OCI-M1 (cell line): ENCODE measurements around the gene GRB14.
A peak's percentile ranks its signal among the peaks of the same experiment; 100 is the strongest.
"Not testable (repeated sequence)": the region's sequence is repeated elsewhere in the genome, so short reads cannot be mapped to it uniquely, and the experiment has no call there.

Source experiments
- DNase-seq: peaks from one replicate; lab custom pipeline; 2025; lab: John Stamatoyannopoulos, UW

The GRB14 gene

DNA sequence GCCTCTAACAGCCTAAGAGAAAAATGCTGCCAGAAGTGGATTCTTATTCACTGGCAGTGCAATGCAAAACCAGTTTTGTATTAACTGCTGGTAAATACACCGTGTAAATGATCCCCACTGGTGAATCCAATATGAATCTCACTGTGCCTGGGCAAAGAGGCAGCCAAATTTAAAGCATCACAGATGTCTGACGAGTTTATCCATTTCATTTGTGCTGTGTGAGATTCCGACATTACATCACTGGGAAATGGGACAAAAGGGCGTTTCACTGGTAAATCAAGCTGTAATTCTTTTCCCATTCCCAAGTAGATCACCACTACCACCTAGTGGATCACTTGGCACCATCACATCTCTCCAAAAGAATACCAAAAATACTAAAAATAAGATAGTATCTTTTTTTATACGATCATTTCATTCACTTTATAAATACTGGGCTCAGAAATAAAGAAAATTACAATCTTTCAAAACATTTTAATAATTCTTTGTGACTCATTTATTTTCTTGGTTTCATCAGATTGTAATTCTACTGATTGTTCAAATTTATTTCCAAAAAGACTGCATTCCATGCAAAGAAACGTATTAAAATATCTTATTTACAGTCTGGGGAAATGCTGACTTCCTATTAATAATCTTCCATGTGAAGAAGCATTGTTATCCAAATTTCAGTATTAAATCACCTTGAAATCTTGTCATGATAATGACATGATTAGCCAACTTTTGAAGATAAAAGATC is 125.6 kb downstream of the GRB14 start:
- peak; percentile 64 for DNase-seq

DNA sequence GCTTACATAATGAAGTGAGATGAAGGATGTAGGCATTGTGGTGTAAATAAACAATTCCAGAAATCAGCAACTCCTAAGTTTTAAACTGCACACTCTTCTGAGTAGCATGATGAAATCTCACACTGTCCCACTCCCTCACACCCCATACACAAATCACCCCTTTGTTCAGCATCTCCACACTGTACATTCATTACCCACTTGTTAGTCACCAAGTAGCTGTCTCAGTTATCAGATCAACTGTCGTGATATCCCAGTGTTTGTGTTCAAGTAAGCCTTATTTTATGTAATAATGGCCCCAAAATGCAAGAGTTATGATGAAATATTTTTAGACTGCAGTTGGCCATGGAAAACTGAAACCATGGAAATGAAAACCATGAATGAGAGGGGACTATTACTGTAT is 135.7 kb downstream of the GRB14 start:
- DNase-seq = no peak

DNA sequence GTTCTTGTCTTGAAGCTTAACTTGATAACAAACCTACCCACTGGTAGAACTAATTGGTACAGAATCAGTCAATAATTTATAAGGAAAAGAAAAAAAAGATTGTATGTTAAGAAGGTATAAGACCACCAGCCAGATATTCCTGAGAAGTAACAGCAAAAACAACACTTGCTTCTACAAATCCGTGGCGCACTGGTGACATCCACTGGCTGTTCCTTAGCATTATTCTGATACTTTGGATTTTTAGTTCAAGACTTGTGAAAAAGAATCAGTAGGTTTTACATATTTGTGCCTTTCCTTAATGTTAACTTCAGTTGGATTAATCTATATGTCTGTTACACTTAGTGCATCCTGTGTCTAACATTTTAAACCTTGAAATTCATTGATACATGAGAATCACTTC is 141.8 kb downstream of the GRB14 start:
- DNase-seq = peak; percentile 72

DNA sequence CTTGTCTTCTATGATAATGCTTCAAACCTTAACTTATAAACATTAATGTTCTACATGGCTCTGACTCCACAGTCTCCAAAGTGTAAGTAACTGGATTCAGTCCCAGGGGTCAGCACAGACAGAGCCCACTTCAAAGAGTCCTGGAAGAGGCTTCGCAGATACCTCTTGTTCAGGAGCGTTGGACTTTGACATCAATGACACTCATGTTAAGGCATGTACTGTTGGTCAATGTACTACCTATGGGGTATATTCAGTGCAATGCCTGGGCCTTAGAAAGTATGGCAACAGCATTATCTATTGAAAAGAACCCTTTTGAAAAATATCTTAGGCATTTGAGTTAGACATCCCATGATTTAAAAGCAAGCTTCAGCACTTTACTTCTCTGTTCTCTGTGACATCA is 143.1 kb downstream of the GRB14 start:
- DNase-seq = no peak

DNA sequence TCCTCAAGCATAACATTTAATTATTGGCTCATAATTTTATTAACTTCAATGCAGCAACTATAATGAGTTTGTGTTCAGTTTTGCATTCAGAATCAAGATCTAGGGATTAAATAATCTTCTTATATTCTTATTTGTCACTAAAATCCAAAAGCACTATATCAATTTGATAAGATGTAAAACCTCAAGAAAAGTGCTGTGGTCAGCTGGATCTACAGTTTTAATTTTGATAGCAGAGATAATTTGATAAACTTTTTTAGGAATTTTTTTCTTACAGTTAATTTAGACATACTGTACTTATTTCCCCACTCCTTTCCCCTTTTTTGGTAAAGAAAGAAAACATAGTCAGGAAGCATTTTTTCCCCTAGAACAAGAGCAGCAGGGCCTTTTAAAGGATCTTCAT is 146.4 kb downstream of the GRB14 start:
- no peak for DNase-seq

DNA sequence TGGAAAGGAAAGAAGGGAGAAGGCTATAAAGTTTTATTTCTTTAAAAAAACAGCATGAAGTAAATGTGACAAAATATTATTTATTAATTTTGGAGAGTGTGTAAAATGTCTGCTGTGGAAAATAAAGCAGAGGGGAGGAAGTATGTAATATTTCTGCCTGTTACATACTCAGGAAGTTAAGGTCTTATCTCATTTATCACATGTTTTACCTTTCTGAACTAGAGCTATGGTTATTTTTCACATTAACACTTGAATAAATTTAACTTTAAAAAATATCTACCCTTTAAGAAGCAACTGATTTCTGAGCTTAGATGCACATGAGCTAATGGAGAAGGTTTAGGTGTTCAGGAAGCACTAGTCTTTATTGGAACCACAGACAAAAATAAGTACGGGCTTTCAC is 148.3 kb downstream of the GRB14 start:
- DNase-seq = peak; percentile 13

DNA sequence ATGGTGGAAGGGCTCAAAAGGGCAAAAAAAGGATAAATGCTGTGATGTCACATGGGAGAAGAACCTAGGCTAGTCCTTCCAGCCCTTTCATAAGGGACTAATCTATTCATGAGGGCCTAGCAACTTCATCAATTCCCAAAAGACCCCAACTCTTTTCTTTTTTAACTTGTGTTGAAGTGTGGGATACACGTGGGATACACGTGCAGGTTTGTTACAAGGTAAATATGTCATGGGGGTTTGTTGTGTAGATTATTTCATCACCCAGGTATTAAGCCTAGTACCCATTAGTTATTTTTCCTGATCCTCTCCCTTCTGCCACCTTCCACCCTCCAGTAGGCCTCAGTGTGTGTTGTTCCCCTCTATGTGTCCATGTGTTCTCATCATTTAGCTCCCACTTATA is 156.2 kb downstream of the GRB14 start:
- DNase-seq = not testable (repeated sequence)

DNA sequence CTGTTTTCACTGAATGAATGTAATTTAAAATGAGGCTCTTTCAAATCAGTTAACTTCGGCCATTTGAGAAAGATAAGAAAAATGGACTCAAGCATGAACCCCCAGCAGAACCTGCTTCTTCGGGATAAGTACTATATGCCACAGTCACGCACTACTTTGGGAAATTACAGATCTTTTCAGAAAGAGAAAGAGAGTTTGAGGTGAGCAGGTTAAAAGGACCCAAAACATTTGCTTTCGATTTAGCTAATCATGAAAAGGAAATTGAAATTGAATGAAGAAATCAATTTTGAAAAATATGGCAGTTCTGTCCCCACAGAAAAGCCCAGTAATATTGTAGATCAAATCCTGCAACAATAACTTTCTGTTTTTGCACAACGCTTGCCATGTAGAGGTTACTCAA is 156.9 kb downstream of the GRB14 start:
- peak; percentile 38 for DNase-seq

DNA sequence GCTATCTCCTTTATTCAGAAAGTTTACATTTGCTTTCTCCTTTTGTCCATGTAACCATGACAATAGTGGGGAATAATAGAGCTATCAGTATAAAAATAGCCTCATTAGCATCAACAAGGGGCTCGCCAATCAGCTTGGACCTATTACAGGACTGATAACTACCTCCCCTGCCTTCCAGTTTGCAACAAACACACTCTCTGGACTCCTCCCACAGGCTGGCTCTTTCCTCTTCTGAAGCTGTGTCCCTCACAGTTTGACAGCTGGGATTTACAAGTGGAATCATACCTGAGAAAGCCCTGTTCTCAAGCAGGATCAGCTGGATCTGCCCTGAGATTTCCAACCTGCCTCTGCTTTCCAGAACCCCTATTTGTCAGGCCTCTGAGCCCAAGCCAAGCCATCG is 162.5 kb downstream of the GRB14 start:
- no peak for DNase-seq

DNA sequence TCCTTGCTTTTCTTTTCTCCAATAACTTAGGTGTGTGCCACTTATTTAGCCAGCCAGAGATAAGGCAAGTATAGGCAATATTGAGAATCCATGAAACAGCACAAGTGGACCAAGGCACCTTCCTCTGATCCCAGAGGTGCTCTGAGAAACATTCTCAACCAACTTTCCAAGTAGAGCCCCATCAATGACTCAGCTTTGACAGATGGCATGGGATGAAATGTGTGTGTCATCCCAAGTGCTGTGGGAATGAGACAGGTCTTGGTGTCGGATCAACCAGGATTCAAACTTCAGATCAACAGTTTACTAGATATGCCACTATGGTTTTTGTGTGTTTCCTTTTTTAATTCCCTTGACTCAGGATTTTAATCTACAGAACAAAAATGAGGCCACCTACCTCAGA is 164.0 kb downstream of the GRB14 start:
- no peak for DNase-seq

DNA sequence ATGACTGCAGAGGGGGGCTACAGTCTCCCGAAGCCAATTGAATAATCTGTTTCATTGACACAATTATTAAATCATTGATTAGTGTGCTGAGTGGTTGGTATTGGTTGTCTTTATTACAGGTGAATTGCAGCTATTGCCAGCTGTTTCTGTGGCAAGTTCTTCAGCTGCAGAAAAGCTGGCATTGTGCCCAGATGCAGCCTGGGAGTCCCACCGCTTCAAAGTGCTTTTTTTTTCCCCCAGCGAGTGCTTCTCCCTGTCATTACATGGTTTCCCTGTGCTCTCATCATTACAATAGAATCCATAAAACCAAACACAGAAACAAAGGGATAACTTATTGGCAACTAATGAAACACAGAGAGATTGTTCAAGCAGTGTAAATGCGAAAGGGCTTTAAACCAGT is 164.7 kb downstream of the GRB14 start:
- no peak for DNase-seq

DNA sequence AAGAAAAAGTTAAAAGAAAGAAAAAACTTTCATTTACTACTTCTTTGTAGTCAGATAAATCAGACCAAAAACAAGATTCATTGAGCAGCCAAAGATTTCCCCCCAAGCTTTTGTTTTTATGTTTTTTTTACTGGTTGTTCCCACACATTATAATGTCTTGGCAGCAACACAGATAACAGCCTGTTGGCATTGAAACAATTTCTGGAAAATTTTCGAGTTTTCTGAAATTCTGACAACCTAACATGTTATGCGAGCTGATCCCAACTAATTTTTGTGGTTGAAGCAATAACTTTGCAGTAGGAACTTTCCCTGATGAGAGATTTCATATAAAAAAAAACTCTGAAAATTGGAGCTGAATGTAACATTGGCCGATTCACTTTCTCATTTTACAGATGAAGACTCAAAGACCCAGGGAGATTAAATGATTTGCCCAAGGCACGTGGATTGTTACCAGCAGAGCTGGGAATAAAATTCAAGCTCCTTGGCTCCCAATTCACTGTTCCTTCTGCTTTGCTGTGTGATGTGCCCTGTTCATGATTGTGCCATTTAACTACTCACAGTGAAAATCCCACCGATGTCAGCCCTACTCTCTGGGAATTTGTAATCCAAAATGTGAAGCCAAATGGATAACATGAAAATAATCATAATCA is 167.5 kb downstream of the GRB14 start:
- no peak for DNase-seq

DNA sequence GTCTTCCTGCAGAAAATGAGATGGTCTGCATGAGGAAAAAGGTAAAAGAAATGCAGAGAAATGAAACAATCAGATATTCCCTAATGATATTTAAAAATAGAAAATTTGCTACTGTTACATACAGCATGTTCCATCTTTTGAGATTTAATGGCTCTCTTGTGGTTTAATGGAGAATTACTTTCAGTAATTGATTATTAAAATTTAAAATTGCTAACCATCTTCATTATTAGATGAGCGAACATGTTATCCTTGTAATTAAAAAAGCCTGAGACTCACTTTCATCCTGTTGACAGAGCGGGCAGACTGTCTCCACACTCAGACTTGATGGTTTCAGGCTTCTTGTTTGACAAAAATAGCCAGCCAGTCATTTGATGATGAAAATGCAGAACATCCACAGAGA is 171.0 kb downstream of the GRB14 start:
- DNase-seq = no peak

DNA sequence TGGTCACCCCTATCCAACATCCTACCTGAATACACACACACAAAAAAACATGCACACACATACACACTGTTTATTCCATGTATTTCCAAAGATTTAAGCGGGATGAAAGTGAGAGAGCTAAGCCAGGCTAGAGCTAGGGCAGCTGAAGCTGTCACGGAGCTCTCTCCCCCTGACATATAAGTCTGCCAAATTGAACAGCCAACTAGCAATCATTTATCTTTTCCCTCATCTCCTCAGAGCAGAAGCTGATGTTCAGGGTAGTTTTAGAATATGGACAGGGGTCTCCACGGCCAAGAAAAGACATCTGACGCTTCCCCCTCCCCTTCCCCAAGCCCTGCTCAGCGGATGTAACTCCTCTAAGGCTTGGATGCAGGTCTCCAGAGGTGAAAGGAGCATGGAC is 171.6 kb downstream of the GRB14 start:
- DNase-seq = no peak

DNA sequence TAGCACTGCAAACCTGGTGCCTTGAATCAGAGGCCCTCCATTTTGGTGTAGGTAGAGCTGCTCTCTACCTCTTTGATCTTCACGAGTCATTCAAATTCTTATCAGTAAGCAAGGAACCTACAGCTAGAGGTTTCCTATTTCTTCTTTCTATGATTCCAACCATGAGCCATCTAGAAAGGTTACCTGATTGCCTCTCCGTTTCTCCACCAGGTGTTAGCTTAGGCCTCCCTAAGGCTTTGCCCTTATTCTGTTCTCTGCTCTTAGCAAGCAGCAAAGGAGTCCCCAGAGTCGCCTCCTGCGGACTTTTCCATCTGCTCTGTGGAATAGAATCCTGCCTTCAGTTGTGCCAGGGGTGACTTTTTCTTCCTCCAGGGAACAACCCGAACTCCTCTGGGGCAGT is 173.6 kb downstream of the GRB14 start:
- DNase-seq = no peak
